HepG2 (cell line): ENCODE measurements around the gene PATL1.

Source experiments
- RNF2 ChIP-seq: fragments of 450-650 bp; conservative IDR thresholded peaks from 2 replicates; pipeline ENCODE4 v1.6.1; 2016; ENCODE audit warnings: low read depth
- ZNF282 ChIP-seq: fragments of 450-650 bp; IDR thresholded peaks from 2 replicates; pipeline ENCODE4 v1.6.1; 2018; ENCODE audit not compliant: partially characterized antibody

- TF ChIP-seq ZNF282 (no peak), RNF2 (no peak)
These were observed 47.2 kb upstream of the PATL1 start for GRCh38 chr11:59716051-59716450.
